Smooth muscle cell of the coronary artery (primary cell): ENCODE results near the gene PSME3. TPM values are rescaled to one million over a fixed set of nuclear protein-coding genes. Genes with fewer than 3 reads are reported as not detected.

Experiments
- total RNA-seq: library from RNA; depleted of rRNA; stranded (reverse); fragments of >200 nt; gene quantifications from 2 replicates; pipeline ENCODE4 v1.2.3, GENCODE V29; 2014; ENCODE audit warnings: low replicate concordance

PSME3 gene, protein sequence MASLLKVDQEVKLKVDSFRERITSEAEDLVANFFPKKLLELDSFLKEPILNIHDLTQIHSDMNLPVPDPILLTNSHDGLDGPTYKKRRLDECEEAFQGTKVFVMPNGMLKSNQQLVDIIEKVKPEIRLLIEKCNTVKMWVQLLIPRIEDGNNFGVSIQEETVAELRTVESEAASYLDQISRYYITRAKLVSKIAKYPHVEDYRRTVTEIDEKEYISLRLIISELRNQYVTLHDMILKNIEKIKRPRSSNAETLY
- 32.3 and 68.3 TPM in 2 replicates for total RNA-seq

DNA sequence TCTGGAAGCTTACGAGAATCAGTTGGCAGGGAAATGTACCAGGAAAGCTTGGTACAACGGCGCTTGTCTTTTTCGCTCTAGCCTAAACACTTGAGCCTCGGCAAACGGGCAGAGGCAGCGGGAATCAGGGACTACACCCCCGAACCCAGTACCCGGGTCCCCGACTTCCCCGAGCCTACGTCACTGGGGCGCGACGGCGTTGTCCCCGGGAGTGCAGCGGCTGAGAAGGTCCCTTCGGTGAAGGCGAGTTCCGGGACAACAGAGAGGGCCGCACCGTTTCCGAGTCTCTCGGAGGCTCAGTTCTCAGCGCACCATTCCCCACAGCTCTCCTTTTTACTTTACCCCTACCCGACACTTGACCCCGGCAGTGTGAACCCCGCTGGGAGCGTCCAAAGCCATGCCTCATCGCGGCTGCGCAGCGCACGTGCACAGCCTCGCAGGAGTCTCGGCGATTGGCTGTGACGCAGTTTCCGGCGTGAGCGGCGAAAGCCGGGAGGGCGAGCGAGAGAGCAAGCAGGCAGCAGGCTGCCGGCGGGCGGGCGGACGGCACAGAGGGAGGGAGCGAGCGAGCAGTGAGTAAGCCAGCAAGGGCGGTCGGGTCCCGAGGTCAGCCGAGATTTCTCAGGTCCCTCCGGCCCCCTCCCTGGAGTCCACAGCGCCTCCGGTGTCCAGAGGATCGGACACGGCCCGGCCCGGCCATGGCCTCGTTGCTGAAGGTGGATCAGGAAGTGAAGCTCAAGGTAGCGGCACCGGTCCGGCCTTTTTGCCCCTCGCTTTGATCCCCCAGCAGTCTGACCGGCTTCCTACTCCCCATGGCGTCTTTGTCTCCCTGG lies at the start of gene PSME3:
Gene PSME3, plus strand, starts transcription at position 464 of the 833 bp plus-strand sequence. Its CDS starts 235 bp downstream, at position 699.

DNA sequence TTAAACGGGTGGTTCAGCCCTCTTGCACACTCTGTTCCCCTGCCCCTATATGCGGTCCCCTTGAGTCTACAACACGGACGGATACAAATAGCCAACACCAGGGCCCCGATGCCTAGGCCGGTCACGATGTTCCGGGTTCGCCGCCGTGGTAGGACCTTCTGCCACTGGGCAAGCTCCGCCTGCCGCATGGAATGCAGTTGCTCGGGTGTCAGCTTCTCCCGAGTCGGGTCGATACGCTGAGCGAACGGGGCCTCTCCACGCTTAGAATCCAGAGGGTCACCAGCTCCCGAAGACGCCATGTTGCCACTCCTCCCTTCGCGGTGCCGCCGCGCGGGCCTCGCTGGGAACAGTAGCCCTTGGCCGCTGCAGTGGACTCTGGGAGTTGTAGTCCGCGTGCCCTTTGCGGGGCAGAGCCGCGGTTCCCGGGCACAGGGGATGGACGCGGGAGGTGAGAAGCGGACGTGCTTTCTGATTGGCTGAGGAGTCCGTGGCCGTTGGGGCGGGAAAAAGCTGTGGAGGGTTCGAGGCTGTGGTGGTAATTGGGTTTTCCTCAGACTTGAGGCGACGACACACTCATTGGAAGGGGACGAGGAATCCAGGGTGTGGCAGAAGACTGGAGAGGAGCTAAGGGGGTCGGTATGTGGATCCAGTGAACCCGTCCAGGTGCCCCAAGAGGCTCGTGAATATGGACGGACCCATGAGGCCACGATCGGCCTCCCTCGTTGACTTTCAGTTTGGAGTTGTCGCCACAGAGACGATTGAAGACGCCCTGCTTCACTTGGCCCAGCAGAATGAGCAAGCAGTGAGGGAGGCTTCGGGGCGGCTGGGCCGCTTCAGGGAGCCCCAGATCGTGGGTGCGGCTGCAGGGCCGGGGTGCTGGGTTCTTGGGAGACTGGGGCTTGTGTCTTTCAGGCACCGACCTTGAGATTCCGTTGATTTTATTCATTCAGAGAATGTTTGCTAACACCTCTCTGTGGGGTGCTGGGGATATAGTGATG lies 34.5 kb upstream of the PSME3 start, which contains the start of the genes CNTD1 and COA3:
Gene CNTD1, plus strand, starts transcription at position 479 of the 998 bp plus-strand sequence. Its CDS starts 207 bp downstream, at position 686.
Gene COA3, minus strand, starts transcription at position 322 of the 998 bp plus-strand sequence. Its CDS starts 23 bp downstream, at position 299.

DNA sequence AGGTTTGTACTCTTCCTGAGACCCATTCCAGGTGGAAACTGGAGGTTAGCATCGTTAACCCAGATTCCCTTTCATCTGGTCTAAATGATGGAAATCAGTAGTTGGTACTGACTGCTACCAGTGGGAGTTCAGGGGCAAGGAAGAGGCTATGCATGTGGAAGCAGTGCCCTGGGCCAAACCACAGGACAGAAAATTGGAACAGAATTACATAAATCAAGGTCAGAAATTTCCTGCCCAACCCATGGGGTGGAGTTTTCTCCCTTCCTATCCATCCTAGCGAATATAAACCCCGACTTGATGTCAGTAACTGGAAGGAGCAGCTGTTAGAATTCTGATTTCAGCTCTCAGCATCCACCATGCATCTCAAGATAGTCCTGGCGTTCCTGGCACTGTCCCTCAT lies 11.1 kb downstream of the PSME3 start, which contains the start of gene AOC2:
Gene AOC2, plus strand, starts transcription at position 310 of the 400 bp plus-strand sequence. Its CDS starts 47 bp downstream, at position 357.

DNA sequence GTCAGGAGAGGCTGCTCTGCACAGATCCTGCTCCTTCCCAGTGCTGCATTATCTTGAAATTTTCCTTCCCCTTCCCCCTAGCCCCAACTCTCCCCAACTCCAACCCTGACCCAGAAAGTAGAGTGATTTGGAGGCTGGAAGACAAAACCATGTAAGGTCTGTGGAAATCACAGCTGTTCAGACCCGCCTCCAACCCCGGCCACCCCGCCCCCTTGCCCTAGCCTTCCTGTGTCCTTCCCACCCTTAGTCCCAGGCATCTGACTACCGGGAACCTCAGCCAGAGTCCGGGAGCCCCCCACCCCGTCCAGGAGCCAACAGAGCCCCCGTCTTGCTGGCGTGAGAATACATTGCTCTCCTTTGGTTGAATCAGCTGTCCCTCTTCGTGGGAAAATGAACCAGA lies 17.8 kb downstream of the PSME3 start, which contains the start of gene AOC3:
Gene AOC3, plus strand, starts transcription at position 246 of the 400 bp plus-strand sequence. Its CDS starts 145 bp downstream, at position 391.

Other genes with a start within 250 kb of the PSME3 start
- gene RETREG3, start 224.0 kb upstream of the PSME3 start, total RNA-seq: 56.1 and 95.8 TPM in 2 replicates
- 21.9 and 23.5 TPM in 2 replicates for gene TUBG1, start 223.7 kb upstream of the PSME3 start, total RNA-seq
- gene TUBG2, start 174.1 kb upstream of the PSME3 start, total RNA-seq: 5.4 and 6.8 TPM in 2 replicates
- 9.1 and 10.9 TPM in 2 replicates for gene PLEKHH3, start 156.4 kb upstream of the PSME3 start, total RNA-seq
- gene CCR10, start 151.6 kb upstream of the PSME3 start, total RNA-seq: 1.3 and 4.3 TPM in 2 replicates
- 24.3 and 26.6 TPM in 2 replicates for gene CNTNAP1, start 150.9 kb upstream of the PSME3 start, total RNA-seq
- gene EZH1, start 88.4 kb upstream of the PSME3 start, total RNA-seq: 6.7 and 31.2 TPM in 2 replicates
- 0.30 TPM in 1 of 2 replicates, not detected in the other for gene RAMP2, start 72.2 kb upstream of the PSME3 start, total RNA-seq
- 53.2 and 64.7 TPM in 2 replicates for gene VPS25, start 59.9 kb upstream of the PSME3 start, total RNA-seq
- 0.12 and 1.6 TPM in 2 replicates for gene WNK4, start 52.8 kb upstream of the PSME3 start, total RNA-seq
- 61.5 and 63.4 TPM in 2 replicates for gene COA3, start 34.7 kb upstream of the PSME3 start, total RNA-seq
- gene CNTD1, start 34.5 kb upstream of the PSME3 start, total RNA-seq: 0.30 TPM in 1 of 2 replicates, not detected in the other
- 150 and 195 TPM in 2 replicates for gene BECN1, start 9.1 kb upstream of the PSME3 start, total RNA-seq
- 0.23 and 0.30 TPM in 2 replicates for gene AOC2, start 11.2 kb downstream of the PSME3 start, total RNA-seq
- gene AOC3, start 17.8 kb downstream of the PSME3 start, total RNA-seq: 0.23 and 0.94 TPM in 2 replicates
- gene G6PC1, start 67.4 kb downstream of the PSME3 start, total RNA-seq: not detected in 2 replicates
- 30.8 and 33.9 TPM in 2 replicates for gene AARSD1, start 131.1 kb downstream of the PSME3 start, total RNA-seq
- gene PTGES3L, start 146.7 kb downstream of the PSME3 start, total RNA-seq: 1.1 TPM in 1 of 2 replicates, not detected in the other
- gene RUNDC1, start 147.2 kb downstream of the PSME3 start, total RNA-seq: 10.7 and 12.1 TPM in 2 replicates
- 1,818 and 2,251 TPM in 2 replicates for gene RPL27, start 165.0 kb downstream of the PSME3 start, total RNA-seq
- gene IFI35, start 173.4 kb downstream of the PSME3 start, total RNA-seq: 17.7 and 20.4 TPM in 2 replicates
- gene VAT1, start 189.0 kb downstream of the PSME3 start, total RNA-seq: 139 and 934 TPM in 2 replicates
- gene RND2, start 191.8 kb downstream of the PSME3 start, total RNA-seq: 0.53 and 0.82 TPM in 2 replicates